Measurements from ENCODE around the gene SURF4.

Gene SURF4

DNA sequence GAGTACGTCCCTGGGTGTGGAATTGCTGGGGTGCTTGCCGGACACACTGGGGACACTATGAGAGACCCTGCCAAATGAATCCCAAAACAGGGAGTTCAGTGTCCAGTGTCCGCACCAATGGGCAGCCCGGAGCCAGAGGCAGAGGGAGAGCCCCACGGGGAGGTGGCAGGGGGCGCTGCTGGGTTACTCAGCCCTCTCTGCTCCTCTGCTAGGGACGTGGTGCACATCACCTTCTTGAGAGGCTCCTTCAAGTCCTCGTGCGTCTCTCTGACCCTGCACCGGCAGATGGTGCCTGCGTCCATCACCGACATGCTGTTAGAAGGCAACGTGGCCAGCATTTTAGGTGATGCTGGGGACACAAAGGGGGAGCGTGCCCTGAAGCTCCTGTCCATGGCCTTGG lies 21.1 kb upstream of the SURF4 start:
- TF ChIP-seq ZFX (IDR thresholded peaks at IDR 0.05; ENCODE audit: borderline replicate concordance) (no peak), CTCF (IDR thresholded peaks at IDR 0.05) (peak; percentile 33)
- H3K27ac ChIP-seq: no peak overlapping the region

- no peak for TF ChIP-seq CTCF (IDR thresholded peaks at IDR 0.05)
- TF ChIP-seq ZFX (IDR thresholded peaks at IDR 0.05; ENCODE audit: borderline replicate concordance): no peak
- H3K27ac ChIP-seq: no peak overlapping the region
These were observed 18.9 kb upstream of the SURF4 start for GRCh38 chr9:133394687-133395271.

- no peak overlapping the region for H3K27ac ChIP-seq
- TF ChIP-seq CTCF (IDR thresholded peaks at IDR 0.05): no peak
- no peak for TF ChIP-seq ZFX (IDR thresholded peaks at IDR 0.05; ENCODE audit: borderline replicate concordance)
These were observed 17.5 kb upstream of the SURF4 start for GRCh38 chr9:133393399-133393798.

DNA sequence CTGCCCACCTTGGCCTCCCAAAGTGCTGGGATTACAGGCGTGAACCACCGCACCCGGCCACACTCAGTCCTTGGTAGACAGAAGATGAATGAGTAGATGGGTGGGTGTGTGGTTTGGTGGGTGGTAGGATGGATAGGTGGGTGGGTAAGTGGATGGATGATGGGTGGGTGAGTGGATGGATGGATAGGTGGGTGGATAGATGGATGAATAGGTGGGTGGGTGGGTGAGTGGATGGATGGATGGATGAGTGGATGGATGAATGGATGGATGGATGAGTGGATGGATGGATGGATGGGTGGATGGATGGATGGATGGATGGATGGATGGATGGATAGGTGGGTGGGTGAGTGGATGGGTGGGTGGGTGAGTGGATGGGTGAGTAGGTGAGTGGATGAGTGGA lies 16.4 kb upstream of the SURF4 start:
- peak overlapping the region; percentile 38; the same call in 1 of the 2 replicates for H3K27ac ChIP-seq

DNA sequence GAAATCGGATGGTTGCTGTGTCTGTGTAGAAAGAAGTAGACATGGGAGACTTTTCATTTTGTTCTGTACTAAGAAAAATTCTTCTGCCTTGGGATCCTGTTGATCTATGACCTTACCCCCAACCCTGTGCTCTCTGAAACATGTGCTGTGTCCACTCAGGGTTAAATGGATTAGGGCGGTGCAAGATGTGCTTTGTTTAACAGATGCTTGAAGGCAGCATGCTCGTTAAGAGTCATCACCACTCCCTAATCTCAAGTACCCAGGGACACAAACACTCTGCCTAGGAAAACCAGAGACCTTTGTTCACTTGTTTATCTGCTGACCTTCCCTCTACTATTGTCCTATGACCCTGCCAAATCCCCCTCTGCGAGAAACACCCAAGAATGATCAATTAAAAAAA lies 15.6 kb upstream of the SURF4 start:
- peak overlapping the region; percentile 38; the same call in 1 of the 2 replicates for H3K27ac ChIP-seq

DNA sequence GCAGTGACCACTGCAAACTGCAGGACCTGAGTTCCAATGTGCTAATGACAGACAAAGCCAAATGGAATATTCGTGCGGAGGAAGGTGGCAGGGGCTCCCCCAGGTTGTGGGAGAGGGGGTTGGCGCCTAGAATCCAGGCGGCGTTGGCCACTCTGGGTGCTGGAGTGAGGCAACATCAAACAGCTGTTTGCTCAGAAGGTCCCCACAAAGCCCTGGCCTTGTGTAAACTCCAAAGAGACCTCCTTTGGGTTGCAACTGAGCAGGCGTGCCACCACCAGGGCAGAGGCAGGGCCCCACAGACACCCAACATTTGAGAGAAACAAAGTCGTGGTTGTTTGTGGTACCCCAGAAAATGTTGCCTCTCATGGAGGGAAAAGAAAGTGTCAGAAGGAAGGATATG lies 14.9 kb upstream of the SURF4 start:
- H3K27ac ChIP-seq: no peak overlapping the region
- no peak for TF ChIP-seq ZFX (IDR thresholded peaks at IDR 0.05; ENCODE audit: borderline replicate concordance)
- TF ChIP-seq CTCF (IDR thresholded peaks at IDR 0.05): no peak

GRCh38 chr9:133389562-133389961 lies 13.7 kb upstream of the SURF4 start:
- TF ChIP-seq CTCF (IDR thresholded peaks at IDR 0.05): no peak
- no peak for TF ChIP-seq ZFX (IDR thresholded peaks at IDR 0.05; ENCODE audit: borderline replicate concordance)
- H3K27ac ChIP-seq: no peak overlapping the region

DNA sequence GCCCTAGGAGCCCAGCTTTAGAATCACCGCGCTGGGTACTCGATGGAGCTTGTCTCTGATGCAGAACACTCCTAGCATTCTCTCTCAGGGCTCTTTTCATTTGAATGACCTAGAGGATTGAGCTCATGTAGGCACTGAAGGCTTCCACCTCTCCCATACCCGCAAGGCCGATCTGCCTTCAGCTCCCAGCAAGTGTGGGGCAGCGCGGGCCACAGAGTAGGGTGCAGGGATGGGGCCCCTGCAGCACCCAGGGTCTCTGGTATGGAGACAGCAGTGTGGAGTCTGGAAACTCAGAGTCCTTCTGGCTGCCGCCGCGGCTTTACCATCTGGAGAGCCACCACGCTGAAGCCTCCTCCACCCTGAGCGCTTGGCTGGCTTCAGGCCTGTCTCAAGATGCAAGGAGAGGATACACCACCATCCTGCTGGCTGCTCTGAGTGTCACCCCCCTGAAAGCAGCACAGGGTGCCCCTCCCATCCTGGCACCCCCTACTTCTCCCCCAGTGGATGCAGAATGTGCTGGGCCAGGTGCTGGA lies 13.2 kb upstream of the SURF4 start:
- H3K27ac ChIP-seq: no peak overlapping the region
- no peak for TF ChIP-seq CTCF (IDR thresholded peaks at IDR 0.05)
- TF ChIP-seq ZFX (IDR thresholded peaks at IDR 0.05; ENCODE audit: borderline replicate concordance): no peak

All from 22Rv1 (cell line).